KMS-11 (cell line): ENCODE measurements around the gene CABP2.

Source experiments
- H2AFZ ChIP-seq: fragments of 200-600 bp; sonication (generic); 2 replicates; pipeline ENCODE4 v1.6.1; 2016; ENCODE audit warnings: antibody characterized with exemption, mixed run types, low read depth
- H3K27ac ChIP-seq: fragments of 200-600 bp; sonication (generic); 2 replicates; pipeline ENCODE4 v1.6.1; 2016; ENCODE audit warnings: mild to moderate bottlenecking, mixed run types
- H3K27me3 ChIP-seq: fragments of 200-600 bp; sonication (generic); 2 replicates; pipeline ENCODE4 v1.6.1; 2017; ENCODE audit warnings: mild to moderate bottlenecking, low read depth, mixed run types, moderate library complexity; ENCODE audit not compliant: insufficient read depth
- H3K36me3 ChIP-seq: fragments of 200-600 bp; sonication (generic); 2 replicates; pipeline ENCODE4 v1.6.1; 2017; ENCODE audit warnings: mild to moderate bottlenecking, mixed run types; ENCODE audit not compliant: insufficient read depth
- H3K4me1 ChIP-seq: fragments of 200-600 bp; sonication (generic); 2 replicates; pipeline ENCODE4 v1.6.1; 2016; ENCODE audit warnings: mild to moderate bottlenecking, low read depth, mixed run types; ENCODE audit not compliant: poor library complexity, severe bottlenecking
- H3K4me2 ChIP-seq: fragments of 200-600 bp; sonication (generic); 2 replicates; pipeline ENCODE4 v1.7.0; 2016; ENCODE audit warnings: mild to moderate bottlenecking, mixed run types
- H3K4me3 ChIP-seq: fragments of 200-600 bp; sonication (generic); IDR thresholded peaks from 2 replicates; pipeline ENCODE4 v1.6.1; 2017; ENCODE audit warnings: low read depth, low read length, mixed read lengths; ENCODE audit not compliant: insufficient read depth
- H3K79me2 ChIP-seq: fragments of 200-600 bp; sonication (generic); 2 replicates; pipeline ENCODE4 v1.6.1; 2016; ENCODE audit warnings: low read depth, mixed run types; ENCODE audit not compliant: insufficient read depth
- H3K9ac ChIP-seq: fragments of 200-600 bp; sonication (generic); 2 replicates; pipeline ENCODE4 v1.6.1; 2016; ENCODE audit warnings: mild to moderate bottlenecking, mixed run types
- H4K20me1 ChIP-seq: fragments of 200-600 bp; sonication (generic); 2 replicates; pipeline ENCODE4 v1.6.1; 2016; ENCODE audit warnings: mild to moderate bottlenecking, mixed run types; ENCODE audit not compliant: insufficient read depth
- TF ChIP-seq, protein P1 (sequence below): fragments of 200-600 bp; sonication (generic); conservative IDR thresholded peaks from 2 replicates; pipeline ENCODE4 v1.6.1; 2017; ENCODE audit warnings: low read depth, mild to moderate bottlenecking, antibody characterized with exemption, low read length, moderate library complexity, mixed read lengths

CABP2 gene

DNA sequence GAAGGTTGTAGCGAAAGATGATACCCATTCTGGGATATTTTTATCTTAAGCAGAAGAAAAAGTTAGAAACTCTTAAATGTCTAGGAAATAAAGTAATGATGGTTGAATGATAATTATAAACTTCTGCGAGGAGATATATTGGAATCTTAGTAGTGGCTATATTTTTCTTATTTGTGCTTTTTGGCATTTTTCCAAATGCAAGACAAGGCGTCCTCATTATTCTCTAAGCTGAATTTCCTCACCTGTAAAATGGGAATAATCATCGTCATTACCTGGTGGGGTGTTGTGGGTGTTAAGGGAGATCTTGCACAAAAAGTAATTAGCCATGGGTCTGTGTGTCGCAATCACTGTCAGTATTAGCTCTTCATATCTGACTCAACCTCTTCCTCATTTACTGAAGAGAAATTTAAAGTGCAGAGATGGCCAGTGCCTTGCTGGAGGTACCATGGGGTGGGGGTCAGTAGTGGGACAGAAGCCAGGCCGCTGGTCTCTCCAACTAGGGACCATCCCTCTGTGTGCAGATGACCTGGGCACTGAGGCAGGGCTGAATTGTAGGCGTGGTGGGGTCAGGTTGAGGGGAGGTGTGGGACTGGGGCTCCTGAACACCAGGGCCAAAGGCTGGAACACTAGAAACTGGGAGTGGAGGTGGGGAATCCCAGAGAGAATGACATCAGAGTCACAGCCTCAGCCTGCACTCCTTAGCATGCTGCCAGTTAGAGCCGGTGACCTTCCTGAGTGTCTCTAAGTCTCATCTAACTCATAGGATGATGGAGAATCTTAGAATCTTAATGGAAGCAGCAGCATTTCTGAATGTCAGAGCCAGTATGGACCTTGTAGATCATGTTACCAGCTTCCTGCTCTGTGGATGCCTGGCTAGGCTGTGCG is 22.2 kb downstream of the CABP2 start:
- H3K9ac ChIP-seq, result no peak overlapping the region
- H2AFZ ChIP-seq, result no peak overlapping the region
- no peak overlapping the region for H3K27ac ChIP-seq
- no peaks in the 10 kb centered on the region for H3K79me2 ChIP-seq
- H3K4me3 ChIP-seq, result no peak overlapping the region
- H4K20me1 ChIP-seq, result no peaks in the 10 kb centered on the region
- H3K36me3 ChIP-seq, result no peaks in the 10 kb centered on the region
- H3K27me3 ChIP-seq, result no peaks in the 10 kb centered on the region
- H3K4me2 ChIP-seq, result no peak overlapping the region
- TF ChIP-seq, protein P1, sequence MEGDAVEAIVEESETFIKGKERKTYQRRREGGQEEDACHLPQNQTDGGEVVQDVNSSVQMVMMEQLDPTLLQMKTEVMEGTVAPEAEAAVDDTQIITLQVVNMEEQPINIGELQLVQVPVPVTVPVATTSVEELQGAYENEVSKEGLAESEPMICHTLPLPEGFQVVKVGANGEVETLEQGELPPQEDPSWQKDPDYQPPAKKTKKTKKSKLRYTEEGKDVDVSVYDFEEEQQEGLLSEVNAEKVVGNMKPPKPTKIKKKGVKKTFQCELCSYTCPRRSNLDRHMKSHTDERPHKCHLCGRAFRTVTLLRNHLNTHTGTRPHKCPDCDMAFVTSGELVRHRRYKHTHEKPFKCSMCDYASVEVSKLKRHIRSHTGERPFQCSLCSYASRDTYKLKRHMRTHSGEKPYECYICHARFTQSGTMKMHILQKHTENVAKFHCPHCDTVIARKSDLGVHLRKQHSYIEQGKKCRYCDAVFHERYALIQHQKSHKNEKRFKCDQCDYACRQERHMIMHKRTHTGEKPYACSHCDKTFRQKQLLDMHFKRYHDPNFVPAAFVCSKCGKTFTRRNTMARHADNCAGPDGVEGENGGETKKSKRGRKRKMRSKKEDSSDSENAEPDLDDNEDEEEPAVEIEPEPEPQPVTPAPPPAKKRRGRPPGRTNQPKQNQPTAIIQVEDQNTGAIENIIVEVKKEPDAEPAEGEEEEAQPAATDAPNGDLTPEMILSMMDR, result no peak
- peaks cover 13% of the 10 kb centered on the region for H3K4me1 ChIP-seq

DNA sequence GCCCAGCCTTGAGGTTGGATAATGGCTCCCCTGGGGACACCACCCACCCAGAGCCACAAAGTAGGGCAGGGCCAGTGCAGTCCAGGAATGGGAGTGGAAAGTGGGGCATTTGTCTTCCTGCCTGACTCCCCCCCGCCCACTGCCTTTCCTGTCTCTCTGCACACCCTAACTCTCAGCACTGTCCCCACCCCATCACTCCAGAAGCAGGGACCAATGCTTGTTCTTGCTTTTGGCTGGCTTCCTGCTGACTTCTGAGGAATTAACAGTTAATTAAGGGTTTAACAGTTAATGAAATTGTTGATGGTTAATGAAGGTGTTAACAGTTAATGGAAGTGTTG is 22.8 kb downstream of the CABP2 start:
- H3K36me3 ChIP-seq, result no peaks in the 10 kb centered on the region
- H3K27me3 ChIP-seq, result no peaks in the 10 kb centered on the region
- H3K9ac ChIP-seq, result no peak overlapping the region
- H3K4me3 ChIP-seq, result no peak overlapping the region
- H2AFZ ChIP-seq, result no peak overlapping the region
- TF ChIP-seq, protein P1, result no peak
- no peak overlapping the region for H3K27ac ChIP-seq
- H3K4me2 ChIP-seq, result no peak overlapping the region
- H4K20me1 ChIP-seq, result no peaks in the 10 kb centered on the region
- H3K79me2 ChIP-seq, result no peaks in the 10 kb centered on the region
- peaks cover 7% of the 10 kb centered on the region for H3K4me1 ChIP-seq

DNA sequence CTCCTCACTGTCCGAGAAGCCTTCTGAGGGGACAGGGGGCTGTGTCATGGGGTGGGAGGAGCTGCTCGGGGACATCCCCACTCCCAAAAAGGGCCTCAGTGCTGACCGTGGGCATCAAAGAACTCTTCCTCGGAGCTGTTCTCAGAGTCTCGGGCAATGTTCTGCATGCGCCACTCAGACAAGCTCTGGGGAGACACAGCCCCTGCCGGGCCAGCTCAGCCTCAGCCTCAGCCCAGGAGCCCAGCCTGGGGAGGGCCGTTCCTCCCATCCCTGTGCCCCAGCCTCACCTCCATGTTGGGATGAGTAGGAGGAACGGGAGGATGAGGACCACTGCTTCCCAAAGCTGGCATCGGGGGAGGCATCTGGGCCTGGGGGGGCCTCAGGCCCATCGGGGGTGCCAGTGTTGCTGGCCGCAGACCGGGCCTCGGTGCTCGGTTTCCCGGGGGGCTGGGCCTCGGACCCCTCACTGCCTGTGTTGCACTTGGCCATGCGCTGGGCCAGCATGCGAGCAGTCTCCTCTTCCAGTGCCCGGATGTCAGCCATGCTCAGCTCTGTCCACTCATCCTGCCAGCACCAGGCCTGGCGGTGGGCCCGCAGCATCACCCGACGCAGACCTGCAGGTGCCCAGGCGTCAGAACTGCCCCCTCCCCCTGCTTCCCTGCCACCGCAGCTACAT is 23.3 kb downstream of the CABP2 start:
- no peak overlapping the region for H3K4me3 ChIP-seq
- H3K27ac ChIP-seq, result no peak overlapping the region
- TF ChIP-seq, protein P1, result no peak
- H3K79me2 ChIP-seq, result no peaks in the 10 kb centered on the region
- no peak overlapping the region for H3K4me2 ChIP-seq
- peaks cover 5% of the 10 kb centered on the region for H3K4me1 ChIP-seq
- no peaks in the 10 kb centered on the region for H4K20me1 ChIP-seq
- H2AFZ ChIP-seq, result no peak overlapping the region
- H3K9ac ChIP-seq, result no peak overlapping the region
- H3K27me3 ChIP-seq, result no peaks in the 10 kb centered on the region
- no peaks in the 10 kb centered on the region for H3K36me3 ChIP-seq

DNA sequence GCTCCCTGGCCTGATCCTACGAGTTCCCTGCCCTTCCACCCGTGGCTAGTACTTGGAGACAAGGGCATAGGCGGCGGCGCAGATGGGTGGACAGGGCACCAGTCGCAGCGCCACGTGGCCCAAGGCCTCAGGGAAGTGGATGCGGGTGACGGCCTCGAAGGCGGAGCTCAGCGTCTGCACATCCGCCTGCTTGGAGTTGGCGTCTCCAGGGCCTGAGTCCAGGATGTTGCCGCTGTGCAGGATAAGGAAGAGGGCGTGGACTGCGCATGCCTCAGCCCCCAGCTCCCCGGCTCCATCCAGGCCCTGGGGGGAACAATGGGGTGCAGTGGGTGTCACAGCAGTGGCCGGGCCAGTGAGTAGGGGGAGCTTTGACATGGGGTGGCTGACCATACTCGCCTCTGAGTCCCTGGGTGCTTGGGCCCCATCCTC is 24.7 kb downstream of the CABP2 start:
- no peak overlapping the region for H3K4me2 ChIP-seq
- H3K4me1 ChIP-seq, result peaks cover under 1% of the 10 kb centered on the region
- H3K27ac ChIP-seq, result no peak overlapping the region
- no peak overlapping the region for H3K9ac ChIP-seq
- no peaks in the 10 kb centered on the region for H3K27me3 ChIP-seq
- no peaks in the 10 kb centered on the region for H3K36me3 ChIP-seq
- no peak overlapping the region for H2AFZ ChIP-seq
- no peak overlapping the region for H3K4me3 ChIP-seq
- no peaks in the 10 kb centered on the region for H4K20me1 ChIP-seq
- H3K79me2 ChIP-seq, result no peaks in the 10 kb centered on the region
- TF ChIP-seq, protein P1, result no peak
